K562 treated with DMSO at 1 percent for 4 hours (cell line): ENCODE results near the gene SEC31A. TPM values are rescaled to one million over a fixed set of nuclear protein-coding genes. Genes with fewer than 3 reads are reported as not detected.

Source experiments
- total RNA-seq: library from RNA; unstranded; fragments of 300-600 nt; gene quantifications from 2 replicates; pipeline ENCODE4 v1.2.3, GENCODE V29; 2022; ENCODE audit not compliant: insufficient read depth

The SEC31A gene, protein sequence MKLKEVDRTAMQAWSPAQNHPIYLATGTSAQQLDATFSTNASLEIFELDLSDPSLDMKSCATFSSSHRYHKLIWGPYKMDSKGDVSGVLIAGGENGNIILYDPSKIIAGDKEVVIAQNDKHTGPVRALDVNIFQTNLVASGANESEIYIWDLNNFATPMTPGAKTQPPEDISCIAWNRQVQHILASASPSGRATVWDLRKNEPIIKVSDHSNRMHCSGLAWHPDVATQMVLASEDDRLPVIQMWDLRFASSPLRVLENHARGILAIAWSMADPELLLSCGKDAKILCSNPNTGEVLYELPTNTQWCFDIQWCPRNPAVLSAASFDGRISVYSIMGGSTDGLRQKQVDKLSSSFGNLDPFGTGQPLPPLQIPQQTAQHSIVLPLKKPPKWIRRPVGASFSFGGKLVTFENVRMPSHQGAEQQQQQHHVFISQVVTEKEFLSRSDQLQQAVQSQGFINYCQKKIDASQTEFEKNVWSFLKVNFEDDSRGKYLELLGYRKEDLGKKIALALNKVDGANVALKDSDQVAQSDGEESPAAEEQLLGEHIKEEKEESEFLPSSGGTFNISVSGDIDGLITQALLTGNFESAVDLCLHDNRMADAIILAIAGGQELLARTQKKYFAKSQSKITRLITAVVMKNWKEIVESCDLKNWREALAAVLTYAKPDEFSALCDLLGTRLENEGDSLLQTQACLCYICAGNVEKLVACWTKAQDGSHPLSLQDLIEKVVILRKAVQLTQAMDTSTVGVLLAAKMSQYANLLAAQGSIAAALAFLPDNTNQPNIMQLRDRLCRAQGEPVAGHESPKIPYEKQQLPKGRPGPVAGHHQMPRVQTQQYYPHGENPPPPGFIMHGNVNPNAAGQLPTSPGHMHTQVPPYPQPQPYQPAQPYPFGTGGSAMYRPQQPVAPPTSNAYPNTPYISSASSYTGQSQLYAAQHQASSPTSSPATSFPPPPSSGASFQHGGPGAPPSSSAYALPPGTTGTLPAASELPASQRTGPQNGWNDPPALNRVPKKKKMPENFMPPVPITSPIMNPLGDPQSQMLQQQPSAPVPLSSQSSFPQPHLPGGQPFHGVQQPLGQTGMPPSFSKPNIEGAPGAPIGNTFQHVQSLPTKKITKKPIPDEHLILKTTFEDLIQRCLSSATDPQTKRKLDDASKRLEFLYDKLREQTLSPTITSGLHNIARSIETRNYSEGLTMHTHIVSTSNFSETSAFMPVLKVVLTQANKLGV
- total RNA-seq: 115 and 157 TPM in 2 replicates

DNA sequence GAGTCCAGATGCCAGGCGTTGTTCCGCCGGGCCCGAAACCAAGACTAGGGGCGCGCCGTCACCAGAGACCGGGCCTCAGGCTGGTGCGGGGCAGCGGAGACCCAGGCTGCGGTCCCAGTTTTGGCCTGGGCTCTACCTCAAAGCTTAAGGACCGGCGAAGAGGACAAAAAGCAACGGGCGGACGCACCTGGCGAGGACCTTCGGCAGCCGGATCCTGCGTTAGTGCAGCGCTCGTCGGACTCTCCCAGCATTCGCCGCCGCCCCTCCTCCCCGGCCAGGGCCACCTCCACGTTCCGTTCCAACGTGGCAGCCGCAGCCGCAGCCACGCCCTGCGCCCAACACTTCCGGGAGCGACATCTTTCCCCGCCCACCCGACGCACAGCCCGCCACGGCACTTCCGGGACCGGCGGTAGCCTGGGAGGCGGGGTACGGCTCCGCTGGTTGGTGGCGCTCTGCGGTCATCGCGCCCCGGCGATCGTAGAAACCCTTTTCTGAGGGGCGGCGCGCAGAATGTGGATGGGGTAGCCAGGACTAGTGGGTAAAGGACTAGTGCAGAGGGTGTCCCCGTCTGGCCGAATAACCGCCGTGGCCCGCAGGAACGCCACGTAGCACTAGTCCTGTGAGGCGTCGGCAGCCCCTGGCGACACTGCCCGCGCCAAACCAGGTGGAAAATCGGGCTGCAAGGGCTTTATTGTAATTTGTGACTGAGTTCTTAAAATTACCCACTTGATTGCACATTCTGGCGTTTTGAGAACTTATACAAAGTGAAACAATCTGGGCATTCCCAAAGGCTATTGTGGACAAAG, at the start of gene SEC31A:
SEC31A (minus strand) TSS at position 253 of the 806 bp plus-strand sequence. CDS start 9,217 bp downstream, outside the sequence.

DNA sequence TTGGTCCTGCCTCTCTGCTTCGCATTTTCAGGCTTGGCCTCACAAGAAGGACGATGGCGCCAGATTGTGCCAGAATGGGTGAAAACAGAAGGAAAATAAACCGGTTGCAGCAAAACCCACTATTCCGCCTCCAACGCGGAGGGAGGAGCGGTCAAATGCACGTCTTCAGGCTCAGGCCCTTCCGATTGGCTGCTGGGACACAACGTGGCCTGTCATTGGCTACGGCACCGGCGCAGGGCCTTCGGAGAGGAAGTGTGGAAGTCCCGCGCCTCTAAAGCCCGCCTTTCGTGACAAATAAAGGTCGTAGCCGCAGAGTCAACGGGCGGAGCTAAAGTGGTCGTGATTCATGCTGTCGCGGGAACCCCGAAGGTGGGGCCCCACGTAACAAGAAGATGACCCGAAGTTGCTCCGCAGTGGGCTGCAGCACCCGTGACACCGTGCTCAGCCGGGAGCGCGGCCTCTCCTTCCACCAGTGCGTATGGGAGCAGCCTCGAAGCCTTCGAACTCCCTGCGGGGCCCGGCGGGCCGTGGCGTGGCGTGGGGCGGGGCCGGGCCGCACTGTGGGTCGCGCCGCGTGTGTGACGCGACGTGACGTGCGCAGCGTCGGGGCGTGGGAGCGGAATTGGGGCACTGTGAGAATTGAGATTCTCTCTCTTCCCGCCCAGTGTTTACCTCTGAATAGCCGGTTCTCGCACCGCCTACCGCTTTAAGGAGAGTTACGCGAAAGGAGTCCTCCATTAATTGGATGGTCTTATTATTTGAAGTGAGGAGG, 9.6 kb upstream of the SEC31A start, which contains the start of gene THAP9:
THAP9 (plus strand) TSS at position 325 of the 772 bp plus-strand sequence; CDS start at position 393, 68 bp downstream.

DNA sequence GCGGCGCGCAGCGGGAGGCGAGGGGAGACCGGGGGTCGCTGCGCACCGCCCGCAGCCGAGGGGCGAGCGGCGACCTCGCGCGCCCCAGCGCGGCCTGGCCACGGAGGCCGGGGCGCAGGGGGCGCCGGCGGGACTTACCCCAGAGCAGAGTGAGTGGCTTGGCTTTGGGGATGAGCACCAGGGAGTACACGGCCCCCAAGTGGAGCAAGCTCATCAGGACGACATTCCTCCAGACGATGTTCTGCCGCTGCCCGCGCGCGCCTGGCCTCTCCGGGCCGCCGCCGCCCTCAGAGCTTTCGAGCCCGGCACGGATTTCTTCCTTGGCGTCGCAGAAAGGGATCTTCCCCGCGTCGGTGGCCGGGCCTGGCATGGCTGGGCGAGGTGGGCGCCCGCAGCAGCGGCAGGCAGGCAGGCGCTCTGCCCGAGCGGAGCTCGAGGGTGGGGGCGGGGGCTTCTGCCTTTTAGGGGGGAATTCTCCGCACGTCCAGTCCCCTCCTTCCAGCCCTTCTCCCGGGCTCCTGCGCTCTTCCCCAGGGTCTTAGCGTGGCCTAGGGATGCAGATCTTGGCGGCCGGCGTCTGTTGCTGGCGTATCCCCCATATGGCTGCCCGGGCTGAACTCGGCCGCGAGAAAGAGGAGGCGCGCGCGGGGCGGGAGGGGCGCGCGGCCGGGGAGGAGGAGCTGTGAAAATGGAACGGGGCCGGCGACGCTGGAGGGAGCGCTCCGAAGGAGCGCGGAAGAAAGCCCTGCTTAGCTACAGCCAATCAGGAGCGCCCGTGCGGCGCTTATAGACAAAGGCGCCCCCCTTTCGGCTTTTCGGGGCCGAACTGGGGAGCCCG, 92.6 kb downstream of the SEC31A start, which contains the start of gene SCD5:
SCD5 (minus strand) TSS at position 629 of the 838 bp plus-strand sequence; CDS start at position 370, 259 bp downstream.

Other genes with a start within 250 kb of the SEC31A start
- not detected in 2 replicates for gene SCD5, start 92.4 kb downstream of the SEC31A start, total RNA-seq
- 1.2 and 2.2 TPM in 2 replicates for gene THAP9, start 9.6 kb upstream of the SEC31A start, total RNA-seq
- 15.2 and 16.0 TPM in 2 replicates for gene LIN54, start 119.7 kb upstream of the SEC31A start, total RNA-seq
- 34.6 and 41.7 TPM in 2 replicates for gene COPS4, start 144.0 kb upstream of the SEC31A start, total RNA-seq
- not detected in 2 replicates for gene PLAC8, start 223.6 kb upstream of the SEC31A start, total RNA-seq